Hepatocyte (in vitro differentiated cells): Measurements from ENCODE around the gene TCHHL1. TPM values are rescaled to one million over a fixed set of nuclear protein-coding genes. Genes with fewer than 3 reads are reported as not detected.

Experiments used
- DNase-seq: peaks from one replicate; pipeline ENCODE4 v3.0.0-alpha.2; 2016; ENCODE audit warnings: low spot score
- H2AFZ ChIP-seq: fragments of 200-600 bp; sonication (generic); 2 replicates; pipeline ENCODE4 v1.6.0; 2016; ENCODE audit warnings: antibody characterized with exemption, mild to moderate bottlenecking
- H3K27ac ChIP-seq: fragments of 200-600 bp; sonication (generic); 2 replicates; pipeline ENCODE4 v1.5.1; 2016; ENCODE audit warnings: mild to moderate bottlenecking
- H3K27me3 ChIP-seq: fragments of 200-600 bp; sonication (generic); 2 replicates; pipeline ENCODE4 v1.6.1; 2016
- H3K36me3 ChIP-seq: fragments of 200-600 bp; sonication (generic); replicated peaks from 2 replicates; pipeline ENCODE4 v1.5.1; 2016; ENCODE audit warnings: low read depth; ENCODE audit not compliant: insufficient read depth
- H3K4me1 ChIP-seq: fragments of 200-600 bp; sonication (generic); 2 replicates; pipeline ENCODE4 v1.5.1; 2016; ENCODE audit warnings: mild to moderate bottlenecking, moderate library complexity; ENCODE audit not compliant: insufficient read depth
- H3K4me2 ChIP-seq: fragments of 200-600 bp; sonication (generic); 2 replicates; pipeline ENCODE4 v1.6.0; 2016
- H3K4me3 ChIP-seq: fragments of 200-600 bp; sonication (generic); 2 replicates; pipeline ENCODE4 v1.5.1; 2016; ENCODE audit warnings: mild to moderate bottlenecking
- H3K79me2 ChIP-seq: fragments of 200-600 bp; sonication (generic); 2 replicates; pipeline ENCODE4 v1.6.0; 2017; ENCODE audit warnings: mild to moderate bottlenecking
- H3K9me2 ChIP-seq: fragments of 200-600 bp; sonication (generic); replicated peaks from 2 replicates; pipeline ENCODE4 v1.6.0; 2017; ENCODE audit warnings: mild to moderate bottlenecking; ENCODE audit not compliant: insufficient read depth
- H3K9me3 ChIP-seq: fragments of 200-600 bp; sonication (generic); 2 replicates; pipeline ENCODE4 v1.5.1; 2016; ENCODE audit warnings: low read depth, mild to moderate bottlenecking
- H4K20me1 ChIP-seq: fragments of 200-600 bp; sonication (generic); 2 replicates; pipeline ENCODE4 v1.6.0; 2016; ENCODE audit warnings: mild to moderate bottlenecking; ENCODE audit not compliant: insufficient read depth, poor library complexity, severe bottlenecking
- EZH2 ChIP-seq: fragments of 200-600 bp; sonication (generic); IDR thresholded peaks from 2 replicates; pipeline ENCODE4 v1.6.1; 2016; ENCODE audit warnings: antibody characterized with exemption, mild to moderate bottlenecking, borderline replicate concordance
- EZH2phosphoT487 ChIP-seq: fragments of 200-600 bp; sonication (generic); IDR thresholded peaks from one replicate; pipeline ENCODE4 v1.6.1; 2018; ENCODE audit warnings: antibody characterized with exemption, mild to moderate bottlenecking, low read depth, moderate library complexity; ENCODE audit not compliant: unreplicated experiment, severe bottlenecking
- WGBS: methylation state at CpG from one replicate; pipeline ENCODE4 v1.1.6; 2016; ENCODE audit warnings: low lambda C conversion rate; ENCODE audit errors: missing lambda C conversion rate; 5-methylcytosine and 5-hydroxymethylcytosine counted together
- polyA plus RNA-seq: library from polyadenylated mRNA; unstranded; fragments of >200 nt; fragmentation: Nextera tagmentation; extraction: Ambion mirVana; gene quantifications from 2 replicates; pipeline ENCODE4 v1.2.1, GENCODE V29; 2016
- total RNA-seq: library from RNA; depleted of rRNA; stranded (reverse); fragments of >200 nt; gene quantifications from 2 replicates; pipeline ENCODE4 v1.2.3, GENCODE V29; 2014
- TF ChIP-seq, protein P1 (sequence below): fragments of 200-600 bp; sonication (generic); IDR thresholded peaks from 2 replicates; pipeline ENCODE4 v1.5.1; 2016; ENCODE audit warnings: antibody characterized with exemption, mild to moderate bottlenecking; ENCODE audit not compliant: poor library complexity

Gene TCHHL1
- total and polyA plus RNA-seq, 2 experiments from 2014 or later: not detected

- H3K27ac ChIP-seq: no peak overlapping the region
- H2AFZ ChIP-seq: peak overlapping the region; percentile 45
- no peaks in the 10 kb centered on the region for H4K20me1 ChIP-seq
- no peaks in the 10 kb centered on the region for H3K79me2 ChIP-seq
- H3K9me3 ChIP-seq: no peaks in the 10 kb centered on the region
- H3K9me2 ChIP-seq: no peaks in the 10 kb centered on the region
- WGBS: 22% methylated on average over 28 of the region's 31 CpGs
- peaks cover 97% of the 10 kb centered on the region for H3K27me3 ChIP-seq
- TF ChIP-seq EZH2 (peak; percentile 11), EZH2phosphoT487 (no peak)
- H3K4me3 ChIP-seq: peak overlapping the region; percentile 16
- no peaks in the 10 kb centered on the region for H3K4me1 ChIP-seq
- peak; percentile 9 for DNase-seq
- H3K4me2 ChIP-seq: peak overlapping the region; percentile 83
- H3K36me3 ChIP-seq: no peaks in the 10 kb centered on the region
Measured at GRCh38 chr1:152110365-152110859, 21.5 kb upstream of the TCHHL1 start.

GRCh38 chr1:152109998-152110294, 21.1 kb upstream of the TCHHL1 start:
- Histone ChIP-seq H4K20me1 (no peaks in the 10 kb centered on the region), H3K79me2 (no peaks in the 10 kb centered on the region), H3K9me2 (no peaks in the 10 kb centered on the region), H3K9me3 (no peaks in the 10 kb centered on the region), H3K27ac (no peak overlapping the region), H3K36me3 (no peaks in the 10 kb centered on the region), H3K4me2 (peak overlapping the region; percentile 83), H3K4me1 (no peaks in the 10 kb centered on the region), H3K27me3 (peaks cover 97% of the 10 kb centered on the region), H3K4me3 (no peak overlapping the region), H2AFZ (peak overlapping the region; percentile 45)
- WGBS: 50% methylated on average over 4 of the region's 15 CpGs
- TF ChIP-seq EZH2 (no peak), EZH2phosphoT487 (no peak)
- TF ChIP-seq, protein P1, sequence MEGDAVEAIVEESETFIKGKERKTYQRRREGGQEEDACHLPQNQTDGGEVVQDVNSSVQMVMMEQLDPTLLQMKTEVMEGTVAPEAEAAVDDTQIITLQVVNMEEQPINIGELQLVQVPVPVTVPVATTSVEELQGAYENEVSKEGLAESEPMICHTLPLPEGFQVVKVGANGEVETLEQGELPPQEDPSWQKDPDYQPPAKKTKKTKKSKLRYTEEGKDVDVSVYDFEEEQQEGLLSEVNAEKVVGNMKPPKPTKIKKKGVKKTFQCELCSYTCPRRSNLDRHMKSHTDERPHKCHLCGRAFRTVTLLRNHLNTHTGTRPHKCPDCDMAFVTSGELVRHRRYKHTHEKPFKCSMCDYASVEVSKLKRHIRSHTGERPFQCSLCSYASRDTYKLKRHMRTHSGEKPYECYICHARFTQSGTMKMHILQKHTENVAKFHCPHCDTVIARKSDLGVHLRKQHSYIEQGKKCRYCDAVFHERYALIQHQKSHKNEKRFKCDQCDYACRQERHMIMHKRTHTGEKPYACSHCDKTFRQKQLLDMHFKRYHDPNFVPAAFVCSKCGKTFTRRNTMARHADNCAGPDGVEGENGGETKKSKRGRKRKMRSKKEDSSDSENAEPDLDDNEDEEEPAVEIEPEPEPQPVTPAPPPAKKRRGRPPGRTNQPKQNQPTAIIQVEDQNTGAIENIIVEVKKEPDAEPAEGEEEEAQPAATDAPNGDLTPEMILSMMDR: no peak
- no peak for DNase-seq

DNA sequence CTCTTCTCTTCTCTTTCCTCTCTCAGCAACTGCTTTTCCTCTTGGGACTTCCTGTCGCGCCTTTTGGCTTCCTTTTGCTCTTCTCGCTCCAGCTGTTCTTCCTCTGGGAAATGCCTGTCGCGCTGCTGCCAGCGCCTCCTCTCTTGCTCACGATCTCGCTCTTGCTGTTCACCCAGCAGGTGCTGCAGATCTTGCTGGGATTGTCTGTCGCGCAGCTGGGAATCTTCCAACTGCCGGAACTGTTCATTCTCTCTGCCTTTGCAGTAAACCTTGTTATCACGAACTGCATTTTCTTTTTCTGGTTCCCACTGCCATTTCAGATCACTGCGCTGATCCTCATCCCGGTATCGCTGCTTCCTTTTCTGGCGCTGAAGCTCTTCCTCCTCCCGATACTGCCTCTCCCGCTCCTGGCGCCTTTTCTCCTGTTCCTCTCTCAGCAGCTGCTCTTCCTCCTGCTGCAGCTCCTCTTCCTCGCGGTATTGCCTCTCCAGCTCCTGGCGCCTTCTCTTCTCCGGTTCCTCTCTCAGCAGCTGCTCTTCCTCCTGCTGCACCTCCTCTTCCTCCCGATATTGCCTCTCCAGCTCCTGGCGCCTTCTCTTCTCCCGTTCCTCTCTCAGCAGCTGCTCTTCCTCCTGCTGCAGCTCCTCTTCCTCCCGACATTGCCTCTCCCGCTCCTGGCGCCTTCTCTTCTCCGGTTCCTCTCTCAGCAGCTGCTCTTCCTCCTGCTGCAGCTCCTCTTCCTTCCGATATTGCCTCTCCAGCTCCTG, 20.6 kb upstream of the TCHHL1 start:
- peak; percentile 25 for TF ChIP-seq EZH2phosphoT487
- TF ChIP-seq, protein P1: no peak
- TF ChIP-seq EZH2: no peak
- Histone ChIP-seq H3K4me1 (no peaks in the 10 kb centered on the region), H3K27ac (no peak overlapping the region), H3K9me2 (no peaks in the 10 kb centered on the region), H3K4me3 (no peak overlapping the region), H3K27me3 (peaks cover 96% of the 10 kb centered on the region), H3K4me2 (peak overlapping the region; percentile 83), H3K79me2 (no peaks in the 10 kb centered on the region), H3K36me3 (no peaks in the 10 kb centered on the region), H4K20me1 (no peaks in the 10 kb centered on the region), H3K9me3 (no peaks in the 10 kb centered on the region), H2AFZ (no peak overlapping the region)
- DNase-seq: no peak
- 47% methylated on average over 19 of the region's 31 CpGs for WGBS

DNA sequence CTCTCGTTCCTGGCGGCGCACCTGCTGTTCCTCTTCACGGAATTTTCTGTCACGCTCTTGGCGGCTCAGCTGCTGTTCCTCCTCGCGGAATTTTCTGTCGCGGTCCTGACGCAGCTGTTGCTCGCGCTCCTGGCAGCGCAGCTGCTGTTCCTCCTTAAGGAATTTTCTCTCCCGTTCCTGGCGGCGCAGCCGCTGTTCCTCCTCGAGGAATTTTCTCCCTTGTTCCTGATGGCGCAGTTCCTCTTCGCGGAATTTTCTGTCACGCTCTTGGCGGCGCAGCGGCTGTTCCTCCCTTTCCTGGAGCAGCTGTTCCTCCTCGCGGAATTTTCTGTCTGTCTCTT, 20.0 kb upstream of the TCHHL1 start:
- TF ChIP-seq, protein P1: no peak
- no peak for TF ChIP-seq EZH2
- no peak for TF ChIP-seq EZH2phosphoT487
- H3K9me2 ChIP-seq: no peaks in the 10 kb centered on the region
- no peak for DNase-seq
- H3K27ac ChIP-seq: no peak overlapping the region
- no peaks in the 10 kb centered on the region for H3K79me2 ChIP-seq
- peaks cover 94% of the 10 kb centered on the region for H3K27me3 ChIP-seq
- 46% methylated on average over 25 of the region's 28 CpGs for WGBS
- no peaks in the 10 kb centered on the region for H4K20me1 ChIP-seq
- no peak overlapping the region for H2AFZ ChIP-seq
- no peaks in the 10 kb centered on the region for H3K4me1 ChIP-seq
- H3K4me3 ChIP-seq: no peak overlapping the region
- H3K36me3 ChIP-seq: no peaks in the 10 kb centered on the region
- peak overlapping the region; percentile 50 for H3K4me2 ChIP-seq
- no peaks in the 10 kb centered on the region for H3K9me3 ChIP-seq
